Endothelial cell of umbilical vein (primary cell): ENCODE results near the gene PPHLN1. TPM values are rescaled to one million over a fixed set of nuclear protein-coding genes. Genes with fewer than 3 reads are reported as not detected.
A peak's percentile ranks its signal among the peaks of the same experiment; 100 is the strongest.

Source experiments
- BruUV-seq: library from RNA; stranded (reverse); fragments of 400-500 nt; replicated peaks from 2 replicates; lab custom pipeline; 2021; lab: Mats Ljungman, UMichigan
- CTCF ChIA-PET: fragments of 300-600, 350-600 bp; sonication (Branson Sonifier 250); formaldehyde crosslinking; loops from one replicate; lab custom pipeline; 2021; ENCODE audit warnings: antibody characterized with exemption, inconsistent platforms; lab: Charles Lee
- POLR2A ChIA-PET: fragments of 300-600, 350-600 bp; sonication (Branson Sonifier 250); formaldehyde crosslinking; loops from one replicate; lab custom pipeline; 2021; ENCODE audit warnings: antibody characterized with exemption, inconsistent platforms; lab: Charles Lee
- DNase-seq: peaks from one replicate; pipeline ENCODE4 v3.0.0-alpha.2; 2011; ENCODE audit warnings: low read depth, low spot score
- FAIRE-seq: peaks from 2 replicates; lab custom pipeline; 2011; peaks lifted over from hg19 to GRCh38; lab: Jason Lieb, UNC
- H2AFZ ChIP-seq: 2 replicates; pipeline ENCODE4 v1.6.0; 2012; ENCODE audit warnings: low read depth, low read length, control low read depth, inconsistent platforms
- H3K27ac ChIP-seq: 2 replicates; pipeline ENCODE4 v1.5.1; 2011; ENCODE audit warnings: low read depth, mild to moderate bottlenecking, control low read depth, low read length, moderate library complexity; ENCODE audit not compliant: insufficient read depth
- H3K27me3 ChIP-seq, 2 experiments: 2 replicates each; pipeline versions ENCODE4 v1.6.0 to v1.6.1; 2011; ENCODE audit warnings: low read length in 2 of 2, mixed read lengths in 1 of 2; ENCODE audit not compliant: control insufficient read depth in 2 of 2, insufficient read depth in 2 of 2
- H3K36me3 ChIP-seq, 2 experiments: 2 replicates in 1 of 2; 3 replicates in 1 of 2; pipeline ENCODE4 v1.5.1; 2011; ENCODE audit warnings: low read length in 2 of 2, mild to moderate bottlenecking in 1 of 2, moderate library complexity in 1 of 2; ENCODE audit not compliant: control insufficient read depth in 2 of 2, insufficient read depth in 2 of 2; ENCODE audit errors: extremely low read depth in 1 of 2
- H3K4me1 ChIP-seq: 3 replicates; pipeline ENCODE4 v1.5.1; 2011; ENCODE audit warnings: mild to moderate bottlenecking, low read length; ENCODE audit not compliant: control insufficient read depth, insufficient read depth; ENCODE audit errors: extremely low read depth
- H3K4me2 ChIP-seq: 2 replicates; pipeline ENCODE4 v1.6.1; 2011; ENCODE audit warnings: low read length, control low read depth, mixed read lengths; ENCODE audit not compliant: insufficient read depth
- H3K4me3 ChIP-seq, 3 experiments: fragments of 200-600 bp in 1 of 3; sonication (generic), shearing (Covaris generic) in 1 of 3; replicated peaks in 1 of 3; 2 replicates each; pipeline ENCODE4 v1.5.1; 2011 to 2016; ENCODE audit warnings: control low read depth in 3 of 3, low read length in 3 of 3, mild to moderate bottlenecking in 2 of 3, inconsistent platforms in 1 of 3, low read depth in 1 of 3, moderate library complexity in 1 of 3; ENCODE audit not compliant: insufficient read depth in 1 of 3
- H3K79me2 ChIP-seq: 2 replicates; pipeline ENCODE4 v1.6.0; 2012; ENCODE audit warnings: low read length, inconsistent platforms; ENCODE audit not compliant: control insufficient read depth, insufficient read depth
- H3K9ac ChIP-seq: replicated peaks from 2 replicates; pipeline ENCODE3; 2011; ENCODE audit warnings: low read length, control low read depth; ENCODE audit not compliant: insufficient read depth; ENCODE audit errors: extremely low read depth
- H3K9me1 ChIP-seq: replicated peaks from 3 replicates; pipeline ENCODE4 v1.6.0; 2011; ENCODE audit warnings: mild to moderate bottlenecking, low read length; ENCODE audit not compliant: control insufficient read depth, insufficient read depth; ENCODE audit errors: extremely low read depth
- H3K9me3 ChIP-seq: replicated peaks from 2 replicates; pipeline ENCODE4 v1.5.1; 2012; ENCODE audit warnings: low read length, inconsistent platforms; ENCODE audit not compliant: control insufficient read depth, insufficient read depth
- H4K20me1 ChIP-seq: replicated peaks from 2 replicates; pipeline ENCODE3; 2011; ENCODE audit warnings: mild to moderate bottlenecking, low read length; ENCODE audit not compliant: control insufficient read depth, insufficient read depth; ENCODE audit errors: extremely low read depth
- CTCF ChIP-seq, 2 donors: IDR thresholded peaks; 1 replicate in 1 of 2; 2 replicates in 1 of 2; pipeline ENCODE4 v1.5.1; 2011; ENCODE audit warnings: low read length in 2 of 2, mild to moderate bottlenecking in 2 of 2, moderate library complexity in 2 of 2, control low read depth in 1 of 2, inconsistent platforms in 1 of 2, low read depth in 1 of 2; ENCODE audit not compliant: insufficient read depth in 1 of 2; ENCODE audit errors: extremely low read depth in 1 of 2
- EZH2 ChIP-seq: IDR thresholded peaks from 2 replicates; pipeline ENCODE4 v1.6.1; 2012; ENCODE audit warnings: borderline replicate concordance, low read depth, mild to moderate bottlenecking, moderate library complexity, low read length, inconsistent platforms; ENCODE audit not compliant: severe bottlenecking
- FOS ChIP-seq: IDR thresholded peaks from 2 replicates; pipeline ENCODE4 v1.6.1; 2011; ENCODE audit warnings: mild to moderate bottlenecking, low read length, moderate library complexity, borderline replicate concordance; ENCODE audit not compliant: insufficient read depth
- GATA2 ChIP-seq: IDR thresholded peaks from 2 replicates; pipeline ENCODE4 v1.7.0; 2011; ENCODE audit warnings: low read depth, mild to moderate bottlenecking, moderate library complexity, mixed read lengths, low read length; ENCODE audit not compliant: insufficient read length, insufficient read depth
- JUN ChIP-seq: IDR thresholded peaks from 2 replicates; pipeline ENCODE4 v1.6.1; 2011; ENCODE audit warnings: borderline replicate concordance, low read depth; ENCODE audit not compliant: insufficient read length, insufficient read depth
- MAX ChIP-seq: IDR thresholded peaks from 2 replicates; pipeline ENCODE4 v1.6.1; 2011; ENCODE audit not compliant: insufficient read depth, insufficient read length
- MYC ChIP-seq: IDR thresholded peaks from one replicate; pipeline ENCODE4 v1.6.1; 2011; ENCODE audit warnings: mild to moderate bottlenecking, low read depth, low read length
- POLR2A ChIP-seq: IDR thresholded peaks from 2 replicates; pipeline ENCODE4 v1.6.1; 2012; ENCODE audit warnings: low read depth, mild to moderate bottlenecking, control low read depth, low read length
- POLR2AphosphoS5 ChIP-seq: IDR thresholded peaks from 2 replicates; pipeline ENCODE4 v1.6.1; 2012; ENCODE audit warnings: low read depth, mild to moderate bottlenecking, control low read depth, low read length, moderate library complexity; ENCODE audit not compliant: insufficient read depth
- dilution Hi-C: fragments of 300-500 bp; cut with MboI; formaldehyde crosslinking; loops from one replicate; pipeline ENCODE4 v1.15.0; 2019; ENCODE audit warnings: low sequenced_read_pairs; ENCODE audit not compliant: extremely low pct_ligation_motif_present
- intact Hi-C: fragments of 100-400 bp; cut with micrococcal nuclease; formaldehyde crosslinking; loops from one replicate; pipeline ENCODE4 v1.10.0; 2022
- polyA plus RNA-seq, 4 experiments: library from polyadenylated mRNA; depleted of rRNA in 3 of 4; stranded (reverse) in 3 of 4; unstranded in 1 of 4; fragments of >200 nt; gene quantifications; 2 replicates each; pipeline versions ENCODE4 v1.2.1 to v1.2.3, GENCODE V29; 2011 to 2012; ENCODE audit warnings: missing spikeins in 1 of 4
- total RNA-seq: library from RNA; stranded (reverse); gene quantifications from 2 replicates; pipeline ENCODE4 v1.2.3, GENCODE V29; 2021

Gene PPHLN1
- total and polyA plus RNA-seq, 2 donors (not counting 3 experiments of a cell fraction or from before 2014, with no cell fraction given): 23.4 to 62.2 TPM

GRCh38 chr12:42475106-42475505 lies 149.1 kb downstream of the PPHLN1 start:
- no peaks in the 10 kb centered on the region for H3K9me3 ChIP-seq
- FAIRE-seq: no peak
- H3K4me3 ChIP-seq: no peak overlapping the region
- H3K27me3 ChIP-seq: no peaks in the 10 kb centered on the region
- peaks cover 7% of the 10 kb centered on the region for H4K20me1 ChIP-seq
- no peak overlapping the region for H2AFZ ChIP-seq
- H3K36me3 ChIP-seq: peaks cover 0 to 11% of the 10 kb centered on the region in 2 experiments
- ChIA-PET POLR2A (no interaction called here), CTCF (interaction anchor here (1.8 kb wide), 1 partner anchor 10 kb away, joined by 5 read pairs; no protein-coding TSS in a partner anchor)
- H3K9me1 ChIP-seq: no peaks in the 10 kb centered on the region
- BruUV-seq: no TSS peak
- intact Hi-C loops (no loop called here), dilution Hi-C loops (no loop called here)
- H3K79me2 ChIP-seq: peaks cover 85% of the 10 kb centered on the region
- H3K9ac ChIP-seq: no peak overlapping the region
- peaks cover 55% of the 10 kb centered on the region for H3K4me1 ChIP-seq
- TF ChIP-seq POLR2AphosphoS5 (no peak), CTCF (IDR thresholded peaks at IDR 0.05; ENCODE audit: extremely low read depth in 1 of 2, insufficient read depth in 1 of 2, low read depth in 1 of 2, low read length in 2 of 2) (no peak), MYC (no peak), EZH2 (no peak), MAX (no peak), POLR2A (no peak), JUN (no peak), FOS (no peak), GATA2 (no peak)
- peak overlapping the region; percentile 52 for H3K27ac ChIP-seq
- H3K4me2 ChIP-seq: peak overlapping the region; percentile 84
- DNase-seq: peak; percentile 29
